Choroid plexus epithelial cell (primary cell): ENCODE data around the gene ABI3BP.

ENCODE experiments used
- DNase-seq: peaks from one replicate; pipeline ENCODE4 v3.0.0-alpha.2; 2010; ENCODE audit warnings: low read depth
- H3K4me3 ChIP-seq: 2 replicates; pipeline ENCODE4 v1.5.1; 2011; ENCODE audit warnings: low read depth, mild to moderate bottlenecking, control low read depth, low read length, moderate library complexity
- TF ChIP-seq, protein P1 (sequence below): conservative IDR thresholded peaks from 2 replicates; pipeline ENCODE4 v1.5.1; 2011; ENCODE audit warnings: low read depth, mild to moderate bottlenecking, control low read depth, inconsistent platforms, low read length, moderate library complexity

The ABI3BP gene

DNA sequence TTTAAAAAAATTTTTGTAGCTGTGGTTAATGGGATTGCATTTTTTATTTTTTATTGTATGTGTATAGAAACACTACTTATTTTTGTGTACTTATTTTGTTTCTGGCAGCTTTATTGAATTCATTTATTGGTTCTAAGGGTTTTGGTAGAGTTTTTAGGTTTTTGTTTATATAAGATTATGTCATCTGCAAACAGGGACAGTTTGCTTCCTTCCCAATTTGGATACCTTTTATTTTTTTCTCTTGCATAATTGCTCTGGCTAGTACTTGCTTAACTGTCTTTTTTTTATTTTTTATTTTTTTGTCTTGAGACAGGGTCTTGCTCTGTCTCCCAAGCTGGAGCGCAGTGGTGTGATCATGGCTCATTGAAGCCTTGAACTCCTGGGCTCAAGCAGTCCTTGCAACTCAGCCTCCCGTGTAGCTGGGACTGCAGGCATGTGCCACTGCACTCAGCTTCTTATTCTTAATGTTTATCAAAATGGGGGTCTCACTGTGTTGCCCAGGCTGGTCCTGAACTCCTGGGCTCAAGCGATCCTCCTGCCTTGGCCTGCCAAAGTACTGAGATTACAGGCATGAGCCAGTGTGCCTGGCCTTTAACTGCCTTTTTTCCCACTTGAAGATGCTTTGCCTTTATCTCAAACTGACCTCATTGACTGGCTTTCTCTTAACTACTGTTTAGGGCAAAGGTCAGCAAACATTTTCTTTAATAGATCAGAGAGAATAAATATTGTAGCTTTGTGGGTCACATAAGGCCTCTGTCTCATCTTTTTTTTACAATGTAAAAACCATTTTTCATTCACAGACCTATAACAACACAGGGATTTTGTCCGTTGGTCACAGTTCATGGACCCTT, 275.4 kb downstream of the ABI3BP start:
- TF ChIP-seq, protein P1, sequence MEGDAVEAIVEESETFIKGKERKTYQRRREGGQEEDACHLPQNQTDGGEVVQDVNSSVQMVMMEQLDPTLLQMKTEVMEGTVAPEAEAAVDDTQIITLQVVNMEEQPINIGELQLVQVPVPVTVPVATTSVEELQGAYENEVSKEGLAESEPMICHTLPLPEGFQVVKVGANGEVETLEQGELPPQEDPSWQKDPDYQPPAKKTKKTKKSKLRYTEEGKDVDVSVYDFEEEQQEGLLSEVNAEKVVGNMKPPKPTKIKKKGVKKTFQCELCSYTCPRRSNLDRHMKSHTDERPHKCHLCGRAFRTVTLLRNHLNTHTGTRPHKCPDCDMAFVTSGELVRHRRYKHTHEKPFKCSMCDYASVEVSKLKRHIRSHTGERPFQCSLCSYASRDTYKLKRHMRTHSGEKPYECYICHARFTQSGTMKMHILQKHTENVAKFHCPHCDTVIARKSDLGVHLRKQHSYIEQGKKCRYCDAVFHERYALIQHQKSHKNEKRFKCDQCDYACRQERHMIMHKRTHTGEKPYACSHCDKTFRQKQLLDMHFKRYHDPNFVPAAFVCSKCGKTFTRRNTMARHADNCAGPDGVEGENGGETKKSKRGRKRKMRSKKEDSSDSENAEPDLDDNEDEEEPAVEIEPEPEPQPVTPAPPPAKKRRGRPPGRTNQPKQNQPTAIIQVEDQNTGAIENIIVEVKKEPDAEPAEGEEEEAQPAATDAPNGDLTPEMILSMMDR = no peak
- no peak overlapping the region for H3K4me3 ChIP-seq
- no peak for DNase-seq

DNA sequence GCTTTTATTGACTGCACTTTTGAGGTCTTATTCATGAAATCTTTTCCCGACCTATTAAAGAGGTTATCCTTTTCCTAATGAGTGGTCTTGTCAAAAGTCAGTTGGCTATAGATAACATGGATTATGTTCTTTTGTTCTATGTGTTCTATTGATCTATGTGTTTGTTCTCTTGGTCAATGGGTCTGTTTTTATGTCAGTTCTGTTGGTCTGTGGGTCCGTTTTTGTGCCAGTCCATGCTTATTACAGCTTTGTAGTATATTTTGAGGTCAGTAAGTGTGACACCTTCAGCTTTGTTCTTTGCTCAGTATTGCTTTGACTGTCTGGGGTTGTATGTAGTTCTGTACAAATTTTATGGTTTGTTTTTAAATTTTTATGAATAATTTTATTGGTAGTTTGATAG, 276.2 kb downstream of the ABI3BP start:
- DNase-seq = no peak
- TF ChIP-seq, protein P1 = no peak
- no peak overlapping the region for H3K4me3 ChIP-seq

DNA sequence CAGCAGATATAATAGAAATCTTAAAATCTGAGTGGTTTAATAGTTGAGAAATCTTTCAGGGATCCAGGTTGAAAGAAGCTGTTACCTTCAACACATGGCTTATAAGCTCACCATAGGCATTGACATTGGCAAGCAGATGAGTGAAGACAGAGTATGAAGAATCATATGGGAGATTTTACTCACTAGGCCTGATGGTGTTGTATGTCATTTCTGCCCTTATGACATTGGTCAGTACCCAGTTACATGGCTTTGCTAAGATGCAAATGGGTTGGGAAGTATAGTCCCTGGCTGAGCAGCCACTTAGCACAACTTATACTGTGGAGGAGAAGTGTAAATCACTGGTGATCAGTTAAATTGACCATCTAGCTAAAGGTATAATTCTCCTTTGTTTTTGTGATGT, 278.0 kb downstream of the ABI3BP start:
- DNase-seq = no peak
- TF ChIP-seq, protein P1 = no peak
- no peak overlapping the region for H3K4me3 ChIP-seq

DNA sequence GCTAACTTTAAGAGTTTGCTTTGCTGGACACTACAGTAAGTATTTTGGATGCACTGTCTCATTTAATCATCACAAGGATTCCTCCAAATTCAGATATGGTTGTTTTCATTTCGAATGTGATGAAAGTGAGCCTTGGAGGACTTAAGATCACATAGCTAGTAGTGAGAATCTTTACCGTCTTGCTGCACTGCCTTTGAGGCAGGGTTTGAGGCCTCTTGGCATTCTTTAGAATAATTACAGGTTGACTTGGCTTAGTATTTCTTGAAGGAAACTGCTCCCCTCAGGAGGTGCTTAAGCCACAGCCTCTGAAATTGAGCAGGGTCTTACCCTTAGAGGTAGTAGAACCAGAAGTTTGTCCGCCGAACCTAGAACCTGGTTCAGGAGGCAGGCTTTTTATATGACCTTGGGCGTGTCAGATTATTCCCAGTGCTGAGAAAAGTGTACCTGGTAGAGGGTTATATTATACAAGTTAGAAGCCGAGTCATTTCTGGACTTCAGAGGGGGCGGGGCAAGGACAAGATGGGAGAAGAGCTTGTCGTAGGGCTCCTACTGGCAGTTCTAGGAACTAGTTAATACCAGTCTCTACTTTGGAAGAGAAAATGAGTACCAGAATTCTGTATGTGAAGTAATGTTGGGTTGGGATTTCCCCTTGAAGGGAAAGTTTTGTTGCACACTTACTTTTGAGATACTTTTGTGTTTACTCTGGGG, 282.8 kb downstream of the ABI3BP start:
- peak overlapping the region; percentile 88 for H3K4me3 ChIP-seq
- DNase-seq = peak; percentile 86
- TF ChIP-seq, protein P1 = peak; percentile 52

DNA sequence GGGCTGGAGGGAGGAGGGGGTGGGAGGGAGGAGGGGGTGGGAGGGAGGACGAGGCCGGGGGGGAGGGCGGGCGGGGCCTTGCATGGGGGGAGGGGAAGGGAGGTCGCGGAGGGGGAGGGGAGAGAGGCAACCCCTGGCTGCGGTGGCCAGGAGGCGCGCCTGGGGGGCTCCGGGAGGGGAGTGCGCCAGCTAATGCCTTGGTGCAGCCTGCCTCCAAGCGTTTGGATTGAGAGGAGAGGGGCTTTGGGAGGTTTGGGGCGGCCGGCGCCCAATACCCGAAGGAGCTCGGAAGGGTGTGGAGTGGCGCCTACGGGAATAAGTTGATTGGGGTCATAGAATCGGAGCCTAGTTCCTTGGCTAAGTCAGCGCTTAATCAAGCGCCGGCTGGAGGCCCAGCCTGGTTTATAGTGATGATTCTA, 283.4 kb downstream of the ABI3BP start:
- peak; percentile 52 for DNase-seq
- TF ChIP-seq, protein P1 = peak; percentile 25
- H3K4me3 ChIP-seq = peak overlapping the region; percentile 88

DNA sequence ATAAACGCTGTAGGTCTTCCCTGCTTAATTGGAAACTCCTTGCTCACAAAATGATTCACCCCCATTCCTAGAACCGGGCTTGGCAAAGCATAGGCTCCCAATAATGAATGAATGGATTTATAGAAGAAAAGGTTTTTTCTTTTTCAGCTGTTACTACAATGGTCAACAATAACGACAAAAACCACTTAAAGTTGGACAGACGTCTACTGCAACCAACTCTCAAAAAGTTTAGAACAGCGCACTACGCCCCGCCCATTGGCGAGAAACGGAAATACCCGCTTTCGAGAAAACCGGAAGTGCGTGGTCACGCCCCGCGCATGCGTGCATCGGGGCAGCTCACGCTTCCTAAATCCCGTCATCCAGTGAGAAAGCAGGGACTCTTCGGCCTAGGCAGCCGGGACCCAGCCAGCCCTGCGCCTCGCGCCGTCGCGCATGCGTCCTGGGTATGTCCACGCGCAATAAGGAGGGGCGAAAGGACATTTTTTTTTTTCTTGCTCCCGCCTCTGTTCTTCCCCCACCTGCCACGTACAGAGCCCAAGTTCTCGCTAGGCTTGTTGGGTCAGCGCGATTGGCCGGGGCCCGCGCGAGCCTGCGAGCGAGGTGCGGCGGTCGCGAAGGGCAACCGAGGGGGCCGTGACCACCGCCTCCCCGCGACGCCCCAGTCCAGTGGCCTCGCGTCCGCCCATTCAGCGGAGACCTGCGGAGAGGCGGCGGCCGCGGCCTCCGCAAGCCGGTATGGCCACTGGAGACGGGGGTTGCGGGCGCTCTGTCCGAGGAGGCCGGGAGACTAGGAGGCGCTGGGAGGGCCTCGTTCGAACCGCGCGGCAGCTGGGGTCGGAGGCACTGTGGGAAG, 284.0 kb downstream of the ABI3BP start, which contains the start of gene TFG:
TFG (plus strand) TSS at position 506 of the 853 bp plus-strand sequence. CDS start 4,192 bp downstream, outside the sequence.
- TF ChIP-seq, protein P1 = no peak
- H3K4me3 ChIP-seq = peak within 1 kb of the TSS; percentile 88
- peak; percentile 100 for DNase-seq
